ENCODE measurements around the gene ACAA1.

The ACAA1 gene

DNA sequence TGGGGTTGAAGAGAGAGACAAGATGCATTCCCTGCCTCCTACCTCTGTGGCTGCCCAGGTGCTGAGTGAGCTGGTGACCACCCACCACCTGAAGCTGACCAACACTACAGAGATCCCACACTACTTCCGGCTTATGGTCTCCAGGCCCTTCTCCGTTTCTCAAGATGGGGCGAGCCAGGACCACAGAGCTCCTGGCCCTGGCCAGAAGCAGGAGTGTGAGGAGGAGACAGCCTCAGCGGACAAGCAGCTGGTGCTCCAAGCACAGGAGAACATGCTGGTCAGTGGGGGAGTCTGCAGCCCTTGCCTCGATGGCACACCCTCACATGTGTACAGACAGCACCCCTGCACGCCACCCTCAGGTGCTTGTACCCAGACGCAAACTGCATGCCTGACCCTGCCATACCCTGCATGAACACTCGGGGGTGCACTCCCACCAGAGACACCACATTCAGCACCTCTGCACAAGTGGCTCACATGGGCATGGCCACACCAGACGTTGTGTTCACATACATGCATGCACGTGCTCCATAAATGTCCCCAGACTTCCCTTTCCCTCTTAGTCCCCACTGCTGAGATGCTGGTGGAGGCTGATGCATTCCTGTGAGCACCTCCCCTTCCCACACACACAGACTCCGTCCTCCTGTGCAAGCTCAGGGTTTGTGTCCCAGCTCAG is 19.0 kb downstream of the ACAA1 start:
- peak; percentile 77 to 80 for DNase-seq

DNA sequence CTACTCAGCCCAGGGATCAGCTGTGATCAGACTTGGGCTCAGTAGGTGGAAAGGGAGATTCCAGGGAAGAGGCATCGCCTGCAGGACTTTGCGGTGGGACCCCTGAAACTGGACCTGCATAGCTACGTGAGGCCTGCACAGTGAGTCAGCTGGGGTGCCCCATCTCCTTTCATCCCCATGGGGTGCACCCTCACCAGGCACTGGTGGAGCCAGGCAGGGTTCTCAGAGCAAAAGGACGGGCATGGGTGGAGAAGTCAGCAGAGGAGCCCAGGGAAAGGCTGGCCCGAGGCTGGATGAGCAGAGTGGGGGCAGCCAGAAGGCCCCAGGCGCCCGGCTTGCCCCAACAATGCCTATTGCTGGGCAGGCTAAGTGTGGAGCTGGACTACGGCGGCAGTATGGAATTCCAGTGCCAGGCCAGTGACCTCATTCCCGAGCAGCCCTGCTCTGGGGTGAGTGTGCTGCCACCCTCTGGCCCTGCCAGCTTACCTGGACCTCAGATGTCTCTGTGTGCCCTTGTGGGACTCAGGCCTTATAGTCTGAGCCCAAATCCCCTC is 19.7 kb downstream of the ACAA1 start:
- DNase-seq: no peak

DNA sequence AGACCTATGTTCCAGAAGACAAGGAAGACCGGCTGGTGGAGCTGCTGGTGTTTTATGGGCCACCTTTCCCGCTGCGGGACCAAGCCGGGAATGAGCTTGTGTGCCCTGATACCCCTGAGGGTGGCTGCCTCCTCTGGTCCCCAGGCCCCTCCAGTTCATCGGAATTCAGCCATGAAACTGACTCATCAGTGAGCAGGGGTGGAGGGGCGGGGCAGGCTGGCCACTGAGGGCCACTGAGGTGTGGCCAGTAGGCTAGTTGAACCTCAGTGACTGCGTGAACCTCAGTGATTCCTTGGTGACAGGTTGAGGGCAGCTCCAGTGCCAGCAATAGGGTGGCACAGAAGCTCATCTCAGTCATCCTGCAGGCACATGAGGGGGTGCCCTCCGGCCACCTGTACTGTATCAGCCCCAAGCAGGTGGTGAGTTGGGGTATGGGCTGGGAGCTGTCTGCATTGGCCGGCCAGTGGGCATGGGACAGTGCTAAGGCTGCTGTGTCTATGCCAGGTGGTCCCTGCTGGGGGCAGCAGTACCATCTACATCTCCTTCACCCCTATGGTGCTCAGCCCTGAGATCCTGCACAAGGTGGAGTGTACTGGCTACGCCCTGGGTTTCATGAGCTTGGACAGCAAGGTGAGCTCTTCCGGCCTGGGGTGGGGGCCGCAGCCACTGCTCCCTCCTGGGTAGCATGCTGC is 20.3 kb downstream of the ACAA1 start:
- no peak for DNase-seq

DNA sequence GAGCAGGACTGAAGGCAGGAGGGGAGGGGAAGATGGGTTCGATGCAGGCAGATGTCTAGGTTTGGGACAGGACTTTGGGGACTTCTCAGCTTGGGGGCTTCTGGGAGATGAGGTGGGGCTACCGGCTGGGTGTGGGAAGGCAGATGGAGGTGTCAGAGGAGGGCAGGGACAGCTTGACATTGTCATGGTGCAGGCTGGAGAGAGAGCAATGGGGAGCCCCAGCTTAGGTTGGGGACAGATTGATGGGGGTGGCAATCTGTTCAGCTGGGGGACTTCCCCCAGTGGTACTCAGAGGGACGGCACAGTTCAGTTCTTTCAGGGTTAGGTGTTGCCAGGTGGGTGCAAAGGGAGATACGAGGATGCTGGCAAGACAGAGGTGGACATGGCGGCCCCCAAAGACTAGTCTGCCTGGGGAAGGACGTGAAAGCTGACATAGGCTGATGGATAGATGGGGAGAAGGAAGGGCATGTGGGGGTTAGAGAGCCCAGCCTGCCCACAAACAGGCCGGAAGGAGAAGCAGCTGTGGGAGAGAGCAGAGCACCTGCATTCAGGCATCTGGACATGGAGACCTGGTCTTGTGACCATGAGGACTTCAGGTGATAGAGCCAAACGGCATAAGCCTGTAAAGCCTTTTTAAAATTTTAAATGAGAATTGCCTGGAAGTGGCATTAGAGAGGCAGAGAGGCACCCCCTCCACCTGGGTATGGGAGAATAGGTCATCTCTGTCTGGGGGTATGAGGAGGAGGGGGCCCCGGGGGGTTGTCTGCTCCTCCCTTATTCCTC is 21.1 kb downstream of the ACAA1 start:
- no peak for DNase-seq

DNA sequence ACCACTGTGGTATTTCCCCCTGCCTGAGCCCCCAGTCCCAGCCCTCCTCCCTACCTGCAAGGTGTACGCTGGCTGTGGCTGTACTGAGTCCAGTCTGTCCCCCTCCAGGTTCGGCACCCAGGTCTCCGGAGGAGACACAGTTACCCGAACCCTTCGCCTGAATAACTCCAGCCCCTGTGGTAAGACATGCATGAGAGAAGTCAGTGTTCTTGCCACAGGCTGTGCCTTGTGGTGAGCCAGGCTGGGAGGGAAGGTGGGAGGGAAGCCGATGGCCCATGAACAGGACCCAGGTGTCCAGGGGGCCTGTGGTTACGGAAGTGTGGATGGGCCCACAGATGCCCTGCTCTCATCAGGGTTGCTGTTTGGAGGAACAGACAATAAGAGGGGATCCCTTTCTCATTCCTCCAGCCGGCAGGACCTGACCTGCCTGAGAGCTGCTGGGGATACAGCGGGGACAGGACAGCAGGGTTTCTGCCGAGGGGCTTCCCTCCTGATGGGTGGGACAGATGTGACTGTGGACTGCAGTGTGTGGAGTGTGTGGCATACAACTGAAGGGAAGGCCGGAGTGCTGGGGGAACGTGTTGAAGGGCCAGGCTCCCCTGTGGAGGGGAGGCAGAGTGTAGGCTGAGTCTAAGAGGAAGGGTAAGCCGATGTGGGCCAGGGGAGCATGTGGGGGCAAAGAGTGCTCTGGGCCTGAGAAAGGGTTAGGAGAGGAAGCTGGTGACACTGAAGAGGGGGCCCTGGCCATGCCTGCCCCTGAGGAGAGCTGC is 21.9 kb downstream of the ACAA1 start:
- DNase-seq: no peak

DNA sequence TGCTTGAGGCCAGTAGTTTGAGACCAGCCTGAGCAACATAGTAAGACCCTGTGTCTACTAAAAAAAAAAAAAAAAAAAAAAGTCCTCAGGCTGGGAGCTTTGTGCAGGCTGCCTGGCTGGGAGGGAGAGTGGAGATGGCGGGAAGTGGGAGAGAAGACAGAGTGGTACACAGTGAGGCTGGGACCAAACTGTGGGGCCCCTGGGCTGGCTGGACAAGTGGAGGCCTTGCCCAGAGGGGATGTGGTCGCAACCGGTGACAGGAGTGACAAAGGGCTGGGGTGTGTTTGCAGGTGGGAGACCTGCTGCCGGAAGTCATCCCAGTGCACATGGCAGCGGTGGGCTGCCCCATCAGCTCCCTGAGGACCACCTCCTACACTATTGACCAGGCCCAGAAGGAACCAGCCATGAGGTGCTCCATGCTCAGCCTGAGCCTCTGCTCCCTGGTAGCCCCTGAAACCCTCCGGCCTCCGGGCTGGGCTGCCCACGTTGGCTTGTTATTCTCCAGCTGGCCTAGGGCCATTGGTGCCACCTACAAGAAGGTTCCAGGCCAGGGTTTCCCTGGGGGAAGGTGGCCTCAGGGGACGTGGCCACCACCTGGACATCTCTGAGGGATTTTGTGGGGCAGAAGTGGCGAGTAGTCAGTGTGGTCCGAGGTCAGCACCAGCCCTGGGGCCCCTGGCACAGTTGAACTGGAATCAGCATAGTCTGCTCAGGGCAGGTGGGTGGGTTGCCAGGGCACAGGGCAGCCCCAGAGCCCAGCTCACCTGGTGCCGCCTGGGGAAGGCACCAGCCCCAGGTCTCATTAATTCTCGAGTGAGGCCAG is 22.7 kb downstream of the ACAA1 start:
- DNase-seq: no peak

DNA sequence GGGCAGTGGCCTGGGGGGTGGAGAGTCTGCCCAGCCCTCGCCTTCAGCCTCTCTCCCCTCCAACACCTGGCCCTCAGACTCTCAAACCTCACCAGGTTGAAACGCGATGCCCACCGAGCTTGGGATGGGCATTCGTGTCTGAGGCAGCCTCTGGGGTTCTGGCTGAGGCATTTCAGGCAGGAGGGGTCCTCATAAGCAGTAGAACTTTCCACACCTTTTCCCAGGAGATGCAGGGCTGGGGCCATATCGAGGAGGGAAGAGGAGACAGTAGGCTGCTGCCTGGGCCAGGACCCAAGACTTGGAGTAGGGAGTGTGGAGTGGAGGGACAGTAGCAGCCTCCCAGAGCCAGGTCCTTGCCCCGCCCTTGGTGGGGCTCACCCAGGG is 24.6 kb downstream of the ACAA1 start:
- DNase-seq: no peak

DNA sequence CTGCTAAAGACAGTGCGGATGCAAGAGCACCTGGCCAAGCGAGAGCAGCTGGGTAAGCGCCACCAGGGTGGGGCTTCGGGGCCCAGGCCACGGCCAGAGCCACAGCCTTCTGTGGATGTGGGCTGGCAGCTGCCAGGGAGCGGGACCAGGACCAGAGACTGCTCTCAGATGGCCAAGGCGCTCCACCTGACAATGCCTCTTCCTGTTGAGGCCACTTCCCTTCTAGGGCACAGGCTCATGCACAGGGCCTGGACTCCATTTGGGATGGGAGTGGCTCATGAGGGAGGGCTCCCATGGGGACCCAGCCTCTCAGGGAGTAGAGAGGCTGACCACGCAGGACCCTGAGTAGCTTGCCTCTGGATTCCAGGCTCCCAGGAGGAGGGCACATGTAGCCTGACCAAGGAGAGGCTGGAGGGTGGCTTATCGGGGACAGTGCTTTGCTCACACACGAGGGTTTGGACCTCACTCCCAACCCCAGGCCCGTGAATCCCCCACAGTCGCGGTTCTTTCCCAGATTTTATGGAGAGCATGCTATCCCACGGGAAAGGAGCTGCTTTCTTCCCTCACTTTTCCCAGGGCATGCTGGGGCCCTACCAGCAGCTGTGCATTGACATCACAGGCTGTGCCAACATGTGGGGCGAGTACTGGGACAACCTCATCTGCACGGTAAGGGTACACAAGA is 25.1 kb downstream of the ACAA1 start:
- DNase-seq: no peak

DNA sequence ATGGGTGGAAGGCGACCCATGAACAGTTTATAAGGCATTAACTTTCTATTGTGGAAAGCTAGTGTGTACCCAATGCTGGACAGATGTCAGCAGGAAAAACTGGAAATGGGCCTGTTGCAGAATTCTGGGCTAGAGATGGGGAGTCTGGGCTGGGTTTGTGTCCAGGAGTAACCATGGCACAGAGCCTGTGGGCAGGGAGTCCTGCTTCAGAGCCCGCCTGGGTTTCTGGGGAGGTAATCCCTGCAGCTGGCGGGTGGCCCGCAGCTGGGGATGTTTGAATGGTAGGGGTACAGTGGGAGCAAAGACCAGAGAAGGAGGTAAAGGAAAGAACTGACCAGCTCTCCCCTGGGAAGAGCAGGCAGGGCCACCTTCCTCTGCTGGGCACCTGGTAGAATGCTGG is 25.7 kb downstream of the ACAA1 start:
- no peak for DNase-seq

DNA sequence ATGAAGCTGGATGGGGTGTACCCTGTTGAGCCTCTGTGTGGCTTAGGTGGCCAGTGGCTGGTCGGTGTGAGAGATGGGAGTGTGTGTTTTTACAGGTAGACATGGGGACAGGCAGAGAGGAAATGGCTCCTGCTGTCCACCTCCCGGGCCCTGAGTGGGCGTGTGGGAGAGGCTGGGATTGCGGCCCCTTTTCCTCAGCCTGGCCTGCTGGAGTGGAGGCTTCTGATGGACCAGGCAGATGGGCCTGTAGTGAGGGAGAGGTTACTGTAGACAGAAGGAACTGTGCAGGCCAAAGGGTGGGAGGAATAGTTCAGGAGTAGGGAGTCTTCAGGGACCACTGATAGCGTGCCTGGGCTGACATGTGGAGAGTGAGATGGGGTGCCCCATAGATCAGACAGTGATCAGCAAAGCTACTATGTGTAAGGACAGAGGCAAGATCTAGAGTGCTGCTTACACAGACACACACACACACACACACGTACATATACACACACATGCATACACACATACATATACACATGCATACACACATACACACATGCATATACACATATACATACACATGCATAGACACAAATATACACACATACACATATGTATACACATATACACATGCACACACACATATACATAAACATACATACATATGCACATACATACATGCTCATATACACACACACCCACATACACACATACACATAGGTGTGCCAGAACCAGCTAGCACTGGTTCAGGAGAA is 26.4 kb downstream of the ACAA1 start:
- no peak for DNase-seq

DNA sequence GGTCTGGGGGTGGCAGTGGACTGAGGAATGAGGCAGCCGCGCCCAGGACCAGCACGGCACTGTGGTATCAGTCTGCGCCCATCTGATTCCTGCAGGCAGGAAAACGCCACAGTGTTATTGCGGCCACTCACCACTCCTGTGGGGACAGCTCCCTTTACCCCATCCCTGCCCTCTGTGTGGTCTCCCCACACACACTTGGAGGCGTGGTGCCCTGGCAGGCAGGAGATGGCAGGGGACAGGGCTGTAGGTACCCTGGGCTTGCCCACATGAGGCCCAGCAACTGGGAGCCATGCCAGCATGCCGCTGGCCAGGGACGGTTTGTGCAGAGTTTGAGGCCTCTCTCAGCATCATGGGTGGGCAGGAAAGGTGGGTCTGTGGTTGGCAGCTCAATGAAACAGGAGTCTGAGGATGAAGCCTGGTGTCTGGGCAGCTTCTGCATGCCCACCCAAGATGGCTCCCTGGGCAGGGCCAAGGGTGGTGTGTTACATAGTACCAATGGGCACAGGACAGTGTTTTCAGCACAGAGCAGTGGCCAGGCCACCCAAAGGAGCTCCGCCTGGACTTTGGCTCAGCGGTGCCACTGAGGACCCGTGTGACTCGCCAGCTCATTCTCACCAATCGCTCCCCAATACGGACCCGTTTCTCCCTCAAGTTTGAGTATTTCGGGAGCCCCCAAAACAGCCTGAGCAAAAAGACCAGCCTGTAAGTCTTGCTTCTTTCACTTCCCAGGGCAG is 27.2 kb downstream of the ACAA1 start:
- no peak for DNase-seq

DNA sequence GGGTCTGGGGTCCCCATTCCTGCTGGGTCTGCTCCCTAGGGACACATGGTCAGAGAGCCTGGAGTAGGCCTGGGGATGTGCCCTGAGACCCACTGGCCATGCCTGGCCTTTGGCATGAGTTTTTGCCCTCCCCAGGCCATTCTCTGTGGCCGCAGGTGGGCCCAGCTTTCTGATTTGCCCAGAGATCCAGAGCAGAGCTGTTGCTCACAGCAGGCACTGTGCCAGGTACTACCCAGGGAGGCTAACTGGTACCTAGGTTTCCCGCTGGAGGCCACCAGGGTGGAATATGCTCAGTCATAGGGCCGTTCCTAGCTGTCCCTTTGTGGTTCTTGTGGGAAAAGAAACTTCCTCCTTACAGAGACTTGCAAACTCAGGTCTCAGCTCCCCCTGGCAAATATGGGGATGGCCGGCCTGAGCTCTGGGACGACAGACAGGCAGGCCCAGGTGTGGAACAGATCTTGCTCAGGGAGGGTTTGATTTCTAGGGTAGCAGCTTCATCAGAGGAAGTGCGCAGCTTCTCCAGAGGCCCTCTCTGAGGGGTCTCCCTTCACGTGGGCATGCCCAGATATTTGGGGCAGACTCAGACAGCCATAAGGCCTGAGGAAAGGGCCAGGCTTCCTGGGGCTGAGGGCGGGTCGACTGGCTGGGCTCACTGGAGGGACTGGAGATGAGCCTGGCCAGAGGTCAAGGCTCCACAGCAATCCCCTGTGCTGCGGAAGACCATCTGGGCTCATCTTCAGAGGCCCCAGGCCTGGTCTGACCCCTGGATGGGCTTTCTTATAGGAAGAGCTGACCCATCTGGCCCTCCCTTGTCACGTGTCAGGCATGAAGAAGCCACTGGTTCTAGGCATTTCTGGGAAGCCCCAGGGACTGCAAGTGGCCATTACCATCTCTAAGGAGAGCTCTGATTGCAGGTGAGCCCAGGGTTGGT is 28.0 kb downstream of the ACAA1 start:
- DNase-seq: peak in 1 of 2 experiments; percentile 12

DNA sequence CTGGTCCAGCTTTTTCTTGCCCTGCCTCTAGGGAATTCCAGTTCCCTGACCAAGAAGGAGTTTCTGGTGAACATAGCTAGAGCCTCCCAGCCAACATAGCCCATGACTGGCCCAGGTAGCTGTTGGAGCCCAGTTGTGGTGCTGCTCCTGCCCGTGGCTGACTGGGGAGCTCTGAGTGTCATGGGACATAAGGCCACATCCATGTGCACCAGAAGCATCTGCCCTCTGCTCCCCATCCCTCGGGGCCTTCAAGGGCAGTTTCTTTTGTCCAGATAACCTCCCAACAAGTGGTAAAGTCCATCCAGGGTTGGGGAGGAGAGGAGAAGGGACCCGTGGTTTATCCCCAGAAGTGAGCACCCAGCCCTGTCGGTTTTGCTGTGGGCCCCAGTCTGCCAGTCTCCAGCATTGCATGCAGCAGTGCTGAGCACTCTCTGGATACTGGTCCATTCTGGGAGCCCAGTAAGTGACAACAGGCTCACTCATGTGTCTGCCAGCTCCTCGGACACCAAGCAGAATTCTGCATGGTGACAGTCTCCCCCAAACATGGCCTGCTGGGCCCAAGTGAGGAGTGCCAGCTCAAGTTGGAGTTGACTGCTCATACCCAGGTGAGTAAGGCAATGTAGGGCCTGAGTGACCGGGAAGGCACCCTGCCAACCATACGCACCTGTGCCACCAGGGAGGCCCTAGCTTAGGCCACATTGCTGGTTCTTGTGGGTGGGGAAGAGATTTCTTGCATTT is 28.8 kb downstream of the ACAA1 start:
- no peak for DNase-seq

DNA sequence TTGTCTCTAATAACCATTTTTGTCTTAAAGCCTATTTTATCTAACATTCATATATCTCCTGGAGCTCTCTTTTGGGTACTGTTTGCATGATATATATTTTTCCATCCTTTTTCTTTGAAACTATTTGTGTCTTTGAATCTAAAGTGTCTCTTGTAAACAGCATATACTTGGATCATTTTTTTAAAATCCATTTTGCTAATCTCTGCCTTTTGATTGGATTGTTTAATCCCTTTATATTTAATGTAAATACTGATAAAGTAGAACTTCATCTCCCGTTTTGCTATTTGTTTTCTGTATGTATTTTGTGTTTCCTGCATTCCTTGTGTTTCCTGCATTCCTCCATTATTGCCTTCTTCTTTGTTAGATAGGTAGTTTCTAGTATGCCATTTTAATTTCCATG is 31.4 kb downstream of the ACAA1 start:
- no peak for DNase-seq

DNA sequence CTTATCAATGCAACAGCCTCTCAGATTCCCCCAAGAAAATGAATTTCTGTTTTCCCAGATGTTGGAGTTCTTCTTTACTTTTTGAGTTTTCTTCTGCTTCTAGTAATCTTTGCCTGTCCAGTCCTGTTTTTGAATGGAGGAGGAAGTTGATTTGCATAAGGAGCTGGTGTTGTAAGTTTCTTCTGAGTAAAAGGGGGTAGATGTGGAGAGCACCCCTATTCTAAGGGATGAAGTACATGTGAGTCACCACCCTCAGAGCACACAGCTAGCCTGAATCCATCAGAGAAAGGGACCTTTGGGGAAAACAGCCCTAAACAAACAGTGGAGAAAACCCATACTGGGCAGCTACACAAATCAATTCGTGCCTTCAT is 34.5 kb downstream of the ACAA1 start:
- DNase-seq: no peak

DNA sequence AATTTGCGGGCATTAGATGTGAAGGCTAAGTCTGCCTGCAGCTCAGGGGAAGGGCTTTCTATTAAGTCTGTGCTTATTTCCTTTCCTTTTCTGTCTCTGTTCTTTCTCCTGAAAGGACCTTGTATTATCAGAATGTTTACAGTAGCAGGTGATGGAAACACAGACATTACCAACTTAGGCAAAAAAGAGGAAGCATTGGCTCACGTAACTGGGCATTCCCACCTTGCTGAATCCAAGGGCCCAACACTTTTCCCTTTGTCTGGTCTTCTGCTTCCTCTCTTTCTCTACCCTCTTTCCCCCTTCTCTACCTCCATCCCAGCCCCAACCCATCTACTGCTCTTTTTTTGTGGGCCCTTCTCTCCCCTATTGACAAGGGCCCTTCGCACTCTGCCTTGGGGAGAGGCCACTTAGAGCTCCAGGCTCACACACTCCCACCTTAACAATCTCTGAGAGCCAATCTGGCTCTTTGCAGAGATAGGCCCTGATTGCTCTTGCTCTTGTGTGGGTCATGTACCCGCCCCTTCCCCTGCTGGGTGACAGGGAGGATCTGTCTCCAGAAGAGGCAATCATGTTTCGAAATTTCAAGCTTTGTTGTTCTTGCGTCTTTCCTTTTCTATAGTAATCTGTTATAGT is 35.0 kb downstream of the ACAA1 start:
- no peak for DNase-seq

DNA sequence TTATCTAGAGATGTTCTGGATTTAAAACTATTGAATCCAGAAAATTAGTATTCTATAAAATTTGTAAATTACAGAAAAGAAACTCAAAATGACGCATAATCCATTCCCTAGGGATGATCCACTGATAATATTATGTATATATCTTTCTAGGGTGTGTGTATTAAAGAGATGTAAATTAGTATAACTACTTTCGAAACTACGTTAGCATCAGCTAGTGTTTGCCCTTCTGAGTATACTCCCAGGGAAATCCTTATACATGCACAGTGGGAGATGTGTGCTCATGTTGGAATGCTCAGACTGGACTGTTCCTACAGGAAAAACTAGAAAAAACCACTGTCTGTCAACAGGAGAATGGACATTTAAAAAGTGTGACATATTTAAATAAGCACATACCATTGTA is 36.4 kb downstream of the ACAA1 start:
- DNase-seq: no peak

DNA sequence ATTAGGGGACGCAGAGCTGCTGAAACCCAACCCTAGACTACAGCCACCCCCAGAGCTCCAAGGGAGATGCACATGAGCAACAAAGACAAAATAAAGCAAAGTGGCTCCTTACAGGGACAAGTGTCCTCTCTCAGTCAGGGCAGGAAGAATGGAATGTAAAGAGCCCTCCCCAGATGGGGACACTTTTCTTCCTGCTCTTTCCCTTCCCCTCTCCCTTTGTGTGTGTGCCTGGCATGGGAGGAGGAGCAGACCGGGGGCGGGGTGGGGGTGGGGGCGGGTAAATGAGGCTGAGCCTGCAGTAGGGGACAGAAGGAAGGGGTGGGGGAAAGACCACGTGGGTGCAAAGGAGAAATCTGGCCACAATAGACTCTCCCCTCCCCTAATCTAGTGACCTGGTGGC is 37.4 kb downstream of the ACAA1 start:
- DNase-seq: no peak

All from activated T-cell treated with anti-CD3 and anti-CD28 coated beads, Interleukin-2, amount 50 U/mL, for 48 hours (primary cell).